HG02981 (cell line): Measurements from ENCODE around the gene MYBPH.

Source experiments
- ATAC-seq: cut with Tn5 transposase; IDR thresholded peaks from one replicate; pipeline ENCODE4 v1.9.1; 2021; ENCODE audit warnings: mild to moderate bottlenecking, moderate library complexity; ENCODE audit not compliant: unreplicated experiment

Gene MYBPH

GRCh38 chr1:203150511-203151297 is 24.9 kb downstream of the MYBPH start:
- no peak for ATAC-seq

DNA sequence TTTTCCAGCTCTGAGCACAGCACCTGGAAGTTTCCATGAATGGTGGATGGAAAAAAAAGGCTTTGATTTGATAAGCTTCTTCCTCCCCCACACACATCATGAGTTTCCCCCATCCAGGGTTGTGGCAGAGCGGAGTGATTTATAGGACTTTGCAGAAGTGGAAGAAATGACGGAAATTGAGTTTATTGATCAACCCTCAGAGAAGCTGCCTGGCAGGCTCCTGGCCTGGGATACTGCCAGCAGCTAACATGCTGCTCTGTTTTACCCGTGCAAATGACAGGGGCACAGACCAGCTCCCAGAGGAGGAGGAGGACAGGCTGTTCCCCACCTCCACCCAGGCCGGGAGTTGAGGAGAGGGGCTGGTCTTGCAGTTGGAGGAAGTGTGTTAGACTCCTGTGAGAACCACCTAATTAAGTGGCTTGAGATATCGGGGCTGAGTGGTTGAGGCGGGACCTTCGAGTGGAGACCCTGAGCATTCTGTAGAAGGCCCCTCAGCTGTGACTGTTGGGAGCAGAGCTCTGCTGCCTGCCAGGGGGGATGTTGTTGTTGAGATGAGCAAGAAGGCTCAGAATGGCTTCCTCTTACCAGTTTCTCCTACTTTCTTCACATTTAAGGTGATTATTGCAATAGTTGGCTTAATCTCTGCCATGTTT is 26.3 kb downstream of the MYBPH start:
- no peak for ATAC-seq

DNA sequence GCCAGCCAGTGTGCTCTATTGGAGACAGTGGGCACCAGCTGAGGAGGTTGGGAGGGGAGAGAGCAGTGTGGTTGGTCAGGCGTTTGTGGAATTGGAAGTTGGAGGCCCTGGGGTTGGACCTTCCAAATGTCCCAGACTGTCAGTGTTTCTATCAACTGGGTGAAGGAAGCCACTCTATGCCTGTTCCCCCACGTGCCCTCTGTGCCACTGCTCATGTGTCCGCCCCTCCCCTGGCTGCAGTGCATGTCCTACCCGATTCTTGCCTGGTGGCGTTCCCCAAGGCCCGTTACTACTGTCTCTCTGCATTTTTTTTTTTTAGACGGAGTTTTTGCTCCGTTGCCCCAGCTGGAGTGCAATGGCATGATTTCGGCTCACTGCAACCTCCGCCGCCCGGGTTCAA is 27.0 kb downstream of the MYBPH start:
- ATAC-seq: no peak

GRCh38 chr1:203148127-203148526 is 27.5 kb downstream of the MYBPH start:
- ATAC-seq: no peak

DNA sequence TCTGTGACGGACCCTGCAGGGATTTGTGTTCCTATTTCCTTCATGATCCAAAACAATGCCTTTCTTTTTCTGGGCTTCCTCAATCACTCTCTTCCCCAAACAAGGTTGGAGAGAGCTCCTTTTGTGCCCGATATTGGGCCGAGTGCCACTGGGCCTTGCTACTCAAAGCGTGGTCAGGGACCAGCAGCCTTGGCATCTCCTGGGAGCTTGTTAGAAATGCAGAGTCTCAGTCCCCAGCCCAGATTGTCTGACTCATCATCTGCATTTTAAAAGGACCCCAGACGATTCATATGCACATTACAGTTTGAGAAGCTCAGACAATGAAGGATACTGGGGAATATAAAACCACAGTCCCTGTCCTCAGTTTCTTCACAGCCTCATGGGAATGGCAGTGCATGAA is 28.2 kb downstream of the MYBPH start:
- ATAC-seq: no peak

GRCh38 chr1:203146537-203146936 is 29.1 kb downstream of the MYBPH start:
- no peak for ATAC-seq

GRCh38 chr1:203146042-203146369 is 29.6 kb downstream of the MYBPH start:
- no peak for ATAC-seq

DNA sequence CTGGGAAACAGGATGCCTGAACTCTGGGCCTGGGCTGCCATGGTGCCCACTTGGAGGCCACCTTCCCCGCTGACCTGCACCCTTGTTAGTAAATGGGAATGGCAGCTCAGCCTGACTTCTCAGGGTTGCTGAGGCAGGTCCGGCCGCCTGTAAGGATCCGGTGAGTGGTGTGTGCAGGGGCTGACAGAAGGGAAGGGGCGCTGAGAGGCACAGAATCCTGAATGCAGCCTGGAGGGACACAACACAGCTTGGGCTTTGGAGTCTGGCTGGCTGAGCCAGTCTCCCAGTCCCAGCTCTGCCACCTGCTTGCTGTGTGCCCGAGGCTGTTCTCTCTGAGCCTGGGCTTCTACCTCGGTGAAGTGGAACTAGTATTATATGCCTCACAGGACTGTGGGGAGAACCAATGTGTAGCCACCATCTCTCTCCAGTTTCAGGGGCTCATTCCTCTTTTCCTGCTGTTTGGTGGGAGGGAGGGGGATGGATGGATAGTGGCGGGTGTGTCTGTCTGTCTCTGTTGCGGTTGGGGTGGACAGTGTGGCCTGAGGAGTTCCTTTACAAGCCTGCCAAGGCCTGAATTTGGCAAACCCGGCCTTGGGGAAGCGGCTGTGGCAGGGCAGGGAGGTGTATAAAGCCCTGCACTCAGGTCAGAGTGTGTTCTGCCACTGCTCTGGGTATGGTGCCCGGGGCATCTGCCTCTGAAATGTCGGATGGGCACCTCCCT is 30.1 kb downstream of the MYBPH start:
- ATAC-seq: no peak

GRCh38 chr1:203144661-203145060 is 31.0 kb downstream of the MYBPH start:
- ATAC-seq: no peak

- ATAC-seq: no peak
Measured at GRCh38 chr1:203143641-203144040, 32.0 kb downstream of the MYBPH start.

DNA sequence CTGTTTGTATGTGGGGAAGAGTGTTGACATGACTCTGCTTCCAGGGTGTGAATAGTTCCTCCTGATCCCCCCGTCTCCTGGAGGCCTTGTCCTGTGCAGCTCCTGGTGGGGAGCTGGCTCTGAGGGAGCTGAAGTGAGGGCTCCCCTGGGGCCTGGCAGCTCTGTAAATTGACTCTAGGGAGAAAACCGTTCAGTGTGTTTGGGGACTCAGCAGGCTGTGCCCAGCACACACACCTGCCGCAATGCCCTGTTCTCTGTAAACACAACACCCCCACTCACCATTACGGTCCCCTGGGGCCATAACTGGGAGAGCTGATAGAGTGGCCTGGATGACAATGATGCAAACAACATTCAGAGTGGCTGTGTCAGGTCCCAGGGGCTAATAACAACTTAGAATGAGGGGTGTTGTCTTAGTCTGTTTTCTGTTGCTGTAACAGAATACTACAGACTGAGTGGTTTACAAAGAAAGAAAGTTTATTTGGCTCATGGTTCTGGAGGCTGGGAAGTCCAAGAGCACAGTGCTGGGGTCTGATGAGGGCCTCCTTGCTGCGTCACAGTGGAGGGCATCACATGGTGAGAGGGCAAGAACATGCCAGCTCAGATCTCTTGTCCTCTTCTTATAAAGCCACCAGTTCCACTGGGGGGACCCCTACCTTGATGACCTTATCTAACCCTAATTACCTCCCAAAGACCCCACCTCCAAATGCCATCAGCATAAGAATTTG is 32.8 kb downstream of the MYBPH start:
- ATAC-seq: no peak

DNA sequence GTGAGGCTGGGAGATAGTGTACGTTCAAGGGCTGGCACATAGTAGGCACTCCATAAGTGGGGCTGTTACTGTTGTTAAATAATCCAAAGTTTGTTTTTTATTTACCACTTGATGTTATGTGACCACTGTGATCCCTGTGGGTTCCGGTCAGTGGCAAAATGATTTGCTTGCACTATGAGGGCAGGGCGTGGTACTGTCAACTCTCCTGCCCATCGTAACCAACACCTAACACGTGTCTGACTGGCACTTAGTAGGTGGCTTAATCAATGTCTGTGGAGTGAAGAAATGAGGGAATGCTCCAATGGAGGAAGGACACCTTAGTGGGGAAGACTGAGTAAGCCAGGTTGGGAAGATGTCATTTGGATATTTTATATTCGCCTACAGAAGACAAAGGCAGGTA is 33.5 kb downstream of the MYBPH start:
- ATAC-seq: no peak

DNA sequence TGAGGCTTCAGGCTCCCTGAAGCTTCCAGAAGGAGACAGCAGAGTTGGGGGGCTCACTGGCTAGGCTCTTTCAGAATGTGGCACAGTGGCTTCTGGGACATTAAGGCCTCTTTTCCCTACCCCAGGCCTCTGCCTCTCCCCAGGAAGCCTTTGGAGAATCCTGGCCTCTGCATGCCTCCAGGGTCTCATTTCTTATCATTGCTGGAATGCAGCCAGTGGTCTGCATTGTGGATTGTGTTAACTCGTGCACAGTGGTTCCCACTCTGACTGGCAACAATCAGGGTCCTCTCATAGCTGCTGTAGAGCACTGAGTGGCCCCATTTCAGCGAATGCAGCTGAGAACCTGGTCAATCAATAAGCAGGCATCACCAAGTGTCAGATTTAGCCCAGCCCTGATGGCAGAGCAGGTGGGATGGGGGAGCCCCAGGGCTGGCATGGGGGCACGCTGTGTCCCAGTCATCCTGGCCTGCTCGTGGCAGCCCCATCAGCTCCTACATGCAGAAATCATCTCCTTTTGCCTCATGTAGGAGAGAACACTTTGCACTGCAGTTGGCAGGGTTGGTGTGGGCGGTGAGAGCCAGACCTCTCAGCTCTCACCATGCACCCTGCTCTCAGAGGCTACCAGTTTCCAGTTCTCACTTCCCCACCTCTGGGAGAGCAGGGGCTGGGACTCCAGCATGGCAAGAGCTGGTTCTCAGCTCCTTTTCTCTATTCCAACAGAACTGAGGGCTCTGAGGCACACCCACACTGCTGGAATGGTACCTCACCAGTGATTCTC is 34.7 kb downstream of the MYBPH start:
- ATAC-seq: no peak

DNA sequence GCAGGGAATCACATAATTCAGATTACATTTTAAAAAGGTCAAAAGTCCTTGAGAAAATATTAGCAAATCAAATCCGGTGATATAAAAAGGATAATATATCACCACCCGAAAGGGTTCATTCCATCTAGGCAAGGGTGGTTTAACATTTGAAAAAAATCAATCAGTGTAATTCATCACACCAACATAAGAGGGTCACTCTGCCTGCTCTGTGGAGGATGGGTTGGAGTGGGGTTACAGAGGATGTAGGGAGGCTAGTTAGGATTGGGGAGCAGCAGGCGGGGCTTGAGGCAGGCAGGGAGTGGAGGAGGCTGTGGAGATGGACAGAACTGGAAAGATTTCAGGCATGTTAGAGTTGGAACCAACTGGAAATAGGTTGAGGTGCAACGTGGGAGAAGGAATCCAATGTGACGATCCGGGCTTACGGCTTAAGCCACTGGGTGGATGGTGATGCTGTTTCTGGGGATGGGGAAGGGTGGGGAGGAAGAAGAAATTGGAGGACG is 35.6 kb downstream of the MYBPH start:
- no peak for ATAC-seq

- no peak for ATAC-seq
Measured at GRCh38 chr1:203138066-203138465, 37.6 kb downstream of the MYBPH start.

DNA sequence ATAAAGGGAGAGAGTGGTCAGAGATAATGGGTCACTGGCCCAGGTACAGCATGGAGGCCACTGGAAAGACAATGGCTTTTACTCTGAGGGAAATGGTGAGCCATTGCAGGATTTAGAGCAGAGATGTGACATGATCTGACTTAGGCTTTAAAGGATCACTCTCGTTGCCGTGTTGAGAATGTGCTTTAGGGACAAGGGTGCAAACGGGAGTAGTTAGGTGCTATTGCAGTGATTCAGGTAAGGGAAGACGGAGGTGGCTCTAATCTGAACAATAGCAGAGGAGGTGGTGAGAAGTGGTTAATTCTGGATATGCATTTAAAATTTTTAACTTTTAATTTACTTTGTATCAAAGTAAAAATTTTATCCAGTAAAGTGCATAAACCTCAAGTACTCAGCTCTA is 38.3 kb downstream of the MYBPH start:
- no peak for ATAC-seq

GRCh38 chr1:203136409-203137042 is 39.1 kb downstream of the MYBPH start:
- ATAC-seq: no peak

DNA sequence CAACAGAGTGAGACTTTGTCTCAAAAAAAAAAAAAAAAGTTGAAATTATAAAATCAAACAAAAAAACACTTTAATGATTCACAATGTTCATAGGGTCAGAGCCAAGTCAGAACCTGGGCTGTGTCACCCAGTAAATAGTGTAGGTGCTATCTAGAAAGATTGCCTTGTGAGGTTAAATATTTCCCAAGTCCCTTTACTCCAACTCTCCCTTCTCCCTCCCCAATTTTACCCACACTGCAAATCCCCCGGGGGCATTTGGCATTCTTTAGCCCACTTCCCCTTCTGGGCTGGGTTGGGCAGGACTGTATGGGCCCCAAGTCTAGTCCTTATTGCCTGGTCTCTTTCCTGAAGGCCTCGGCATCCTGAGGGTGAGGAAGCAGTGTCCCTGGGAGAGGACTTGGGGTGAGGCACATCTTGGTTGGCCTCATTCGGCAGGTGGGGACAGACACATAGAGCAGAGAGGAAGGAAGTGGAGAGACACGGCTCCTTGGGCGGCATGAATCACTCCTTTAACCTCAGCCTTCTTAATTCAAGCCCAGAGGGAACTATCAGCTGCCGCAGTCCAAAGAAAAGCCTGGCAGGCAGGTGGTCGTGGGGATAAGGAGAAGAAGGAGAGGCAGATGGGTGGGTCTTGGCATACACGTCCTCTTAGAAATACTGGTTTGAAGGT is 39.9 kb downstream of the MYBPH start:
- ATAC-seq: no peak

- no peak for ATAC-seq
Measured at GRCh38 chr1:203133970-203134725, 41.5 kb downstream of the MYBPH start.
